Measurements from ENCODE around the gene PRSS38.
A peak's percentile ranks its signal among the peaks of the same experiment; 100 is the strongest.

PRSS38 gene

GRCh38 chr1:227886993-227887696 is 71.7 kb downstream of the PRSS38 start:
- peak; percentile 30 for DNase-seq

DNA sequence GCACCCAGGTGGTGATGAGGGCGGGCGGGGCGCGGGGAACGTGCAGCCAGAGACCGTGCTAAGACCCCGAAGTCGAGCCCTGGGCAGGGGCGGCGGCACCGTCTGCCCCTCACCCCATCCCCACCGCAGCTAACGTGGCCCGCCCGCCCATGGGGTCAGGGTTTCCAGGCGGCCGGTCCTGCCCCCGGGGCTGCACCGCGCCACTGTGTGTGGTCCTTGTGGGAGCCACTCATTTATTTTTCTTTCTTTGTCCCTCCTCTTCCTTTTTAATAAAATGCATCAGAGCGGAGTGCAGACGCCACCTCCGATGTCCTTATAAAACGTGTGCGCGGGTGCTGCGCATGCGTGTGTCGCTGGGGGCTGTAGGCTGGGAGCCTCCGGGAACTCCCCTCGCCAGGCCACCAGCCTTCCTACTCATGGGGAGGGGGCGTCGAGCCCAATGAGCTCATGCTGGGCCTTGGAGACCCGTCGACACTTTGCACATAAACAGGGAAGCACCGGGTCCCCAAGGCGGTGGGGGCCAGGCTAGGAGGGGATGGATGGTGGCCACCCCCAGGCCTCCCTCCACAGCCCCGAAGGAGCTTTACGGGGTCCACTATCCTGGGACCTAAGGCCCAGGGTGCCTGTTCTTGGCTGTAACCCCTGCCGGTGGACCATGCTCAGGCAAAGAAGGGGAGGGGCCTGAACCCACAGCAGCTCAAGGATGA is 72.4 kb downstream of the PRSS38 start:
- peak; percentile 52 for DNase-seq

- no peak for DNase-seq
Measured at GRCh38 chr1:227888404-227889046, 73.0 kb downstream of the PRSS38 start.

DNA sequence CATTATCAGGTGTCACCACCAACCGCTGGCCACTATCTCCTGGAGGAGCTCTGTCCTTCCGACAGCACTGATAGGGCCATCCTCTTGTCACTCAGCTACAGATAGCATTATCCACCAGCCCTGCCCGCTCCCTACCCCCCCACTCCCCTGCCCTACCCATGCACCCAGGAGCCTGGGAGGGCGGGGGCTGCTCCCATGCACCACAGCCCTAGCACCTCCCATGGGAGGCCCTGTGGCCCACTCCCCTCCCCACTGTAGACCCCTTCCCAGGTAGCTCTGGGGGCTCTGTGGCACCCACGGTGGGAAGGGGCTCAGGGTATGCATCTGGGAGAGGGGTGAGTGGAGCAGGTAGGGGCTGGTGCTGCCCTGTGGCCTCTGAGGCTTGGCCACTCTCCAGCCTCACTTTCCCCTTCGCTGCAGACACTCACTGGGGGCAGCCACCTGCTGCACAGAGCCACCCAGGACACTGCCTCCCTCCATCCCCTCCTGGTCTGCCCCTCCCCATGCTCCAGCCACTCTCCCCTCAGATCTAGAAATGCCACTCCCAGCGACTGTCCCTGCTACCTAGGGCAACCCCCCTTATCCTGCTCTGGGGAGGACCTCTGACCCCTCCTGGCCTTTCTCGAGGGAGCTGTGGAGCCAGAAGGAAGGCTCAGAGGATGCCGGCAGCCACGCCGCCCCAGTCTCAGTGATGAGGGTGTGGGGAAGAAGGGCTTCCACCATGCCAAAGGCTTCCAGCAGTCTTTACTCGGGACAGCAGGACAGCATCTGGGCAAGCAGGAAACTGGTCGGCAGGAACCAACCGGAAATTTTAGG is 73.8 kb downstream of the PRSS38 start:
- peak; percentile 72 for DNase-seq

DNA sequence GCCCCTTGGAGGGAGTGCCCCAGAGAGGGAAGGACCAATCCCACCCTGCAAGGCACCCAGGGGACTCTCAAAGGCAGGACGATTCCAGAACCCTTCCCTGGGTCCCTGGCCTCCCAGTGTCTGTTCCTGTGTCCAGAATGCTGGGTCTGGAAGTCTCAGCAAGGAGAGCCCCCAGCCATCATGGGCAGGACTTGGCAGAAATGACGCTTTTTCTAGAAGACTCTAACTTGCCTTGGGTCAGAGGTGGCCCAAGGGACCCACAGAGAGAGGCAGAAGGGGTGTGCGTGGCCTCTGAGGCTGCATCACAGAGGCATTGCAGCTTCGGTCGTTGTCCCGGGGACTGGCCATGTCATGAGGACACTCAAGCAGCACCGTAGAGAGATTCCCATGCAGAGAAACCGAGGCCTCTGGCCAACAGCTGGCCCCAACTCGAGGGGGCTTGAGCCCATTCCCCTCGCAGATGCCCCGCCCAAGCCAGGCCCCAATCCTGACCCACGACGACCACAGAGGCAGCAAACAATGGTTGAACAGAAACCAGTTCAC is 74.5 kb downstream of the PRSS38 start:
- DNase-seq: no peak

DNA sequence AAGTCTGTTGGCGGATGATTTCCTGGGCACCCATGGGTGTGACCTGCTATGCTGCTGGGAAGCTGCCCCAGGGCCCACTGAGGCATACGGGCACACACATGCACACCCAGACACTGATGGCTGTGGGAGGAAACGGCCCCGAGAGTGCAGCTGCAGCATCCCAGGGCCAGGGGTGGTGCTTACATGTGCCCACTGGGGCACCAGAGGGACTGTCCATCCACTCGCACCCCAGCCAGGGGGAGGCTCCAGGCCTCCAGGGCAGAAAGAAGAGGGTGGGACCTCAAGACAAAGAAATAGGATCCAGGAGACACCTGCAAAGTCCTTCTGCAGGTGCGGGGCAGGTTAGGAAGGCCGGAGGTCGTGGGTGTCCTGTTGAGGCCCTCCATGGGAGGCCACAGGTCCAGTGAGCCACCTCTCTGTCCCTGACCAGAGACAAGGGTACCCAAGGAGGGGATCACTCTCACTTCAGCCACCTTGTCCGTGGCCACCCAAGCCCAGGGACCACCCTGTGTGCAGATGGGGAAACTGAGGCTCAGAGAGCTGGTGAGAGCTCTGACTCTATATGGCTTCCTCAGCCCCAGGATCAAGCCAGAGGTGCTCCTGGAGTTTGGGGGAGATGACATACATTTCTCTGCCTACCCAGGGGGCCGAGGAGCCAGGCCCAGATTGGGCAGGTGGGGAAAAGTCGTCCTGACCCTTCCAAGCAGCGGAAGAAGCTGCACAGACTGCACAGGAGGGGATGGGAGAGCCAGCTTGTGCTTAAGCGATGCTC is 75.2 kb downstream of the PRSS38 start:
- DNase-seq: no peak

GRCh38 chr1:227891223-227891954 is 75.9 kb downstream of the PRSS38 start:
- DNase-seq: no peak

GRCh38 chr1:227891955-227892488 is 76.5 kb downstream of the PRSS38 start:
- DNase-seq: no peak

DNA sequence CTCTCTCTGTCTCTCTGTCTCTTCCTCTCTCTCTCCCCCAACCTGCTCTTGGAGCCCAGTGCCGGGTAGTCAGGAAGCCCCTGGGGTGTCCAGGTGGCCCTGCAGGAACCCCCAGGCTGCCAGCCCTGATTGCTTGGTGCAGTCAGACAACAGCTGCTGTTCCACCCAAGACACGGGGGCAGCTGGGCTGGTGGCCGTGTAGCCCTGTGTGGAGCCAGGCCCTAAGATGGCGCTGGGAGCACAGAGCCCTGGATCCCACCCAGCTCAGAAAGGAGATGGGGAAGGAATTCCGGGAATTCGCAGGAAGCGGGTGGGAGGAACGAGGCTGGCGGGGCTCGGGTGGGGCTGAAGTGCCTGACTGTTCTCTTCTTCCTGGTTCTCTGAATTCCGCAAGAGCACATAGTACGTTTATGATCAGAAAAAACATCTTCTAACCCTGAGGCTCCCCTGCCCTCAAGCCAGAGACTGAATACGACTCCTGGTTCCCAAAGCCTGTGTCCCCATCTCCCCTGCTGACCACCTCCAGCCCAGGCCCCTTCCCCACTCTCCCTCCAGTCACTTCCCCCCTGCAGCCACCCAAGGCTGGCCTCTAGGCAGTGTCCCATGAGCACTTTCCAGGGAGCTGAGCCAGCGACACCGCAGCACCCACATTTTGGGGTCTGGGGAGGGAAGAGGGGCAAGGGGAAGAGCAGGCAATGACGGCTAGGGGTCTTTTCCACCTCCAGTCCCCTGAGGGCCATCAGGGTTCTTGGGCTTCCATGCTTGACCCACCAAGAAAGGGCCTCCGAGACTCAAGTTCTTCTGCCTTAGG is 77.2 kb downstream of the PRSS38 start:
- no peak for DNase-seq

GRCh38 chr1:227893300-227893948 is 77.9 kb downstream of the PRSS38 start:
- DNase-seq: no peak

DNA sequence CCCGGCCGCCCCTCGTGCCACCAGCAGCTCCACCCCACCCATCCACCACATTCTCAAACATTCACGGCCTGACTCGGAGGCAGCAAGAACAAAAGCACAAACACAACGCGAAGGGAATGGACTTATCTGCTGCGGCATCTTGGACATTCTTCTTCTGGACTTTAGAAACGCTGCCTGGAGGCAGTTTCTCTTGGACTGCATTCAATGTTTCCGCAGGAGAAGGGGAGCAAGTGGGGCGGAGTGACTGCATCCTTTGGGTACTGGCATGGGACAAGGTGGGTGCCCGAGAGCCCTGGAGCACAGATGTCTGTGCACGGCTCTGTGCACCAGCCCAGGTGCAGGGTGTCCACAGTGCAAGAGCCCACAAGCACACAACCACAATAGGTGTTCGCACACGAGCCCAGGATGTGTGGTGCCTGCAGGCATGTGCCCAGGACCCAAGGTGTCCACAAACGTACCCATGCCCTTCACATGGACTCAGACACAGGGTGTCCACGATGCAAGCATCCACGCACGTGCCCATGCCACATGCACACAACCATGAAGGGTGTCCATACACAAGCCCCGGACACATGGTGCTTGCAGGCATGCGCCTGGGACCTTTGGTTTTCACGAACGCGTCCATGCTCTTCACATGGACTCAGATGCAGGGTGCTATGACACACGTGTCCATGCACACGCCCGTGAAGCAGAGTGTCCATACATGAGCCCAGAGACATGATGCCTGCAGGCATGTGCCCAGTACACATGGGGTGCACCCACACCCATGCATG is 78.7 kb downstream of the PRSS38 start:
- DNase-seq: no peak

- DNase-seq: no peak
Measured at GRCh38 chr1:227894831-227895451, 79.5 kb downstream of the PRSS38 start.

Measured in hematopoietic multipotent progenitor cell treated with erythropoietin and hydrocortisone succinate and interleukin-3 and kit ligand, for 6 days (in vitro differentiated cells).